HG03039 (cell line): ENCODE data around the gene CAMK2A.

Experiments
- ATAC-seq: cut with Tn5 transposase; IDR thresholded peaks from one replicate; pipeline ENCODE4 v1.9.1; 2021; ENCODE audit warnings: mild to moderate bottlenecking, moderate library complexity; ENCODE audit not compliant: unreplicated experiment

The CAMK2A gene

DNA sequence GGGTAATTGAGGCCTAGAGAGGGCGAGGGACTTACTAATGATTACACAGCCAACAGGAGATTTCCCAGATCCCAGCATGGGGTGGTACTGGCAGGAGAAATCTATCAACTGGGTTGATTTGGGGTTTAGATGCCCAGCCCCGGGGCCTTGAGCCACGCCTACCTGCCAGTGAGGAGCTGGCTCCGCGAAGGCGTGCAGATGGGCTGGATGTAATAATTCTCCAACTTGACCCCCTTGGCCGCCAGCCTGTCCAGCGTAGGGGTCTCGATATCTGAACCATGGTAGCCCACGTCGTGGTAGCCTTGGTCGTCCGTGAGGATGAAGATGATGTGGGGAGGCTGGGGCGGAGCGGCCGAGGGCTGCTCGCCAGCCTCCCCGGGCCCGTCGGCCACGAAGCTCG, 12.3 kb upstream of the CAMK2A start:
- no peak for ATAC-seq

DNA sequence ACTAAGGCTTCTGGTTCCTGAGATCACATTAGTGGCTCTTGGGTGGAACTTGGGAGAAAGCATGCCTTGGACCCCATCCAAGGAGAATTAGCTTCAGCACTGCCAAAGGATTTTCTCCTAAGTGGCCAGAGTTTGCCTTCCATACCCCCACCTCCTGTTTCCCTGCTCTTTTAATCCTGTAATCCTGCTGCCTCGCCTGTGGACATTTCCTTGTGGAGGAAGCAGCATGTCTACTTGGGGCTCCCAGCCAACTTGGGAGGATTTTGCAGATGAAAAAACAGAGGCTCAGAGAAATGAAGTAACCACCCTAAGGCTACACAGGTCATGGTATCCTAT, 11.6 kb upstream of the CAMK2A start:
- ATAC-seq = no peak

DNA sequence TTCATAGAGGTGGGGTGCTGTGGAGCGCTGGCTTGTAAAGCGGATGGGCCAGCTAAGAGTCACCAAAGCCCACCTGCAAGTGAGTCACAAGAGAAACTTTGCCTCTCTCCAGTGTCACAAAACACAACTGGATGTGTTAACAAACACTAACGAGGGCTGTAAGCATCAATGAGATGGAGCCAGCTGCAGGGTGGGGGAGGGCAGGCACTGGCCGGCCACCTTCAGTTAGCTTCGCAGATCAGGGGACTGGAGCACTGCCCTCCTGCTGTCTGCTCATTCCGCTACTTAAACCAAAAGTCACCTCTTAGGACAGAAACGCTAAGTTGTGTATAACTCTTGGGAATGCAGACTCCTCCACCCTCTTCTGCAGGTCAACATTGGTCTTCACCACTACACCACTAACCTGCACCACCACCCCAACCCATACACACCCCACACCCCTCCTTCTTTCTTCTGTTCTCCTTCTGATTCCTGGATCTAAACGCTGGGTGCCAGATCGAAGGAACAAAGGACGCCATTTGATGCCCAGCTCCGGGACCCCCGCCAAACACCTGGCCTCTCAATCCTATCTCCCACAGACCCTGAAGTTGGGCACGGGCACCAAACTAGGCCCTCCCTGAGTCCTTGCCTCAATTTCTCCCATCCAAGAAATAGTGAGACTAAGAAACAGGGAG, 11.1 kb upstream of the CAMK2A start:
- ATAC-seq = no peak

DNA sequence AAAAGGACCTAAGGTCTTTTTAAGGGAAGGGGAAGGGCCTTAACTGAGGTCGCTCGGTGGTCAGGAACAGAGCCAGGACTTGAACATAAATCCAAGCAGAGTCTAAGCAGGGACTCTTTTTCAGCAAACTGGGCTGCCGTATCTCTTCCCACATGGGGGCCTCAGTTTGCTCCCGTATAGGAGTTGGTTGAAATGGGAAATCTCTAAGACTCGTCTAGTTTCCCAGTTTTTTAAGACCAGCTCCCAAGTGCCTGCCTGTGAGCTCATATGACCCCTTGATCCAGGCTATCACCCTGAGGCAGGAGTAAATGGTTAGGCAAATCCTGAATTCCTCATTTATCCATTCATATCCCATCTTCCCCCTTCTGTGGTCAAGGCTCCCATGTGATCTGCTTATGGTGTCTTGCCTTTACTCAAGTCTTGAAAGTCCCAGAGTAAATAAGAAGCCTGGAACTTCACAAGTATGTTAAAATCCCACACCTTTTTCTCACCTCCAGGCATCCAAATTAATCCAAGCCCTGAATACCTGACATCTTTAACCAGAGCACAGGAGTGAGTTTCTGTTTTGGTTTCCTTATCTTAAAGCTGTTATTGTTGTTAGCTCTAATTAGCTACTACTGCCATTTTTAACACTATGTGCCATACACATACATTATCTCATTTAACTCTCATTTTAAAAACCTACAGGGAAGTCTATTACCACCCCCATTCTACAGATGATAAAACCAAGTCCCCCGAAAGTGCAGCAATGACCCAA, 10.2 kb upstream of the CAMK2A start:
- no peak for ATAC-seq

DNA sequence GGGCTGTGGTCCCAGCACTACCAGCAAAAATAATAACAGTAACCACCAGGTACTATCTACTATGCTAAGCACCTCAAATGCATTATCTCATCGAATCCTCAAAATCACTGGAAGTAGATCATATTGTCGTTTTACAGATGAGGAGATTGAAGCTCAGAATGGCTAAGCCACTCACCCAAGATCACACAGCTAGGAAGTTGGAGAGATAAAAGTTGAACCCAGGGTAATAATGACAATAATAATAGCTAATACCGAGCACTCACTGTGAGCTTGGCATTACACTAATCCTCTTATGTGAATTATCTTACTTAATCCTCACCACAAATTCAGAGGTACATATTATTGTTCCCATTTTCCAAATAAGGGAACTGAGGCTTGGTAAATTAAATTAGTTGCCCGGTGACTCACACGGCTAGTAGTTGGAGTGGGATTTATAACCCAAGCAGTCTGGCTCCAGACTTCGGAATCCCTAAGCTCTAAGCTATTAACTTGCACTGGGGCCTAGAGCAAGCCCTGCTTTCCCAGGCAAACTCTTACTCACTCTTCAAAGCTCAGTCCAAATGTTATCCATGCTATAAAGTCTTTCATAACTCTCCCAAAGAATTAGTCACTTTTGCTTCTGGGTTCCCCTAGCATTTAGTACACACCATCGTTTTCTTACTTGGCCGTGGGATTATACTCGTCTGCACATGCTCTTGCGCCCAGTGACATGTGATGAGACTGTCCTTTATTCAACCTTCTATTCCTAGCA, 9.3 kb upstream of the CAMK2A start:
- no peak for ATAC-seq

GRCh38 chr5:150297934-150298595, 8.5 kb upstream of the CAMK2A start:
- no peak for ATAC-seq

DNA sequence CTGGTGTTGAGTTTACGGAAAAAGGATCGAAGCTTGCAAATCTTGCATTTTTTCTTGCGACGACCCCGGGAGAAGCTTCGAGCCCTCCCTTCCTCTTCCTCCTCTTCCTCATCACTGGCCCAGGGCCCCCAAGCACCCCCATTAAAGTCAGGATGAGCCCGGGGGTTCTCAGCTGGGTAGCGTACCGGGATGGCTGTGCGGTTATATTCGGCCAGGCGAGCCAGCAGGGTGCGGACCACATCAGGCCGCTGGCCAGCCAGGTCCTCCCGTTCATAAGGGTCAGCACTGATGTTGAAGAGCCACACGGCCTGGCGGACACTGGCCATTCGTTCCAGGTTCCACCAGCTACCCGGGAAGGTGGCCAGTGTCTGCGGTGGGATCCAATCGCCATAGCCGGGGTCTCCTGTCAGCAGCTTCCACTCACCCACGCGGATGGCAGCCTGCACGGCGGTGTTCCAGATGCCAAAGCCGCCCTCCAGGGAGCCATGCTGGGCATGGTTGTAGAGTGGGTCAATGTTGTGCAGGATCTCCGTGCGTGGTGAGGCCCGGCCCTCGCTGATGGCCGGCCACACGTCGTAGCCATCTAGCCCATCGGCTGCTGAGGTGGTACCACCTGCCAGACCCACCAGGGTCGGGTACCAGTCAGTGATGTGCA, 7.8 kb upstream of the CAMK2A start:
- no peak for ATAC-seq

GRCh38 chr5:150296496-150296895, 6.9 kb upstream of the CAMK2A start:
- ATAC-seq = no peak

DNA sequence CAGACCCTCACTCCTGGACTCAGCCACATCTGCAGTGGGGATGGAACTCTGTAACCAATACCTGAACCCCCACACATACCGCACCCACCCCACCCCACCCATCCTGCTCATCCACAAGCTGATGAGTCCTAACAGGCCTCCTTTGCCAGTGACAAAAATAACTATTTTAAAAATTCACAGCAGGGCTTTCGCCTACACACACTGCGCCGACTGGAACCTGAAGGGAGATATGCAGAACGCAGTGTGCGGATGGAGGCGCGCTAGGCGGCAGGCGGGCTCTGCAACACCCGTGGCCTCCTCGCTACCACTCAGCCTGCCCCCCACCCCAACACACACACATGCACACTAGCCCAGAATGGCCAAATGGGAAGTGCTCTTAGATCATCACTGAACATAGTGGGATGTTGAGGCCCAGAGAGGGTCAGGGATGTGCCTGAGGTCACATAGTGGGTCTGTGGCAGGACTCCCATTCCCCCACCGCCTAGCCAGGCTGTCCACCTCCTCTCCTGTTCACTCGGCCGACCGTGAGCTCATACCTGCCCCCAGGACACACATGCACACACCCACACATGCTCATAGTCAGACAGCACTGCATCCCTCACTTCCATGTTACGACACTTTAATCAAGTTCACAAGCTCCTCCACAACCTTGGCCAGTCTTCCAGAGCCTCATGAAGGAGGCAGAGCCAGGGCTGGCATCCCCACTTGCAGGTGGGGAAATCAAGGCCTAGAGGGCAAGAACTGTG, 6.3 kb upstream of the CAMK2A start:
- ATAC-seq = no peak

DNA sequence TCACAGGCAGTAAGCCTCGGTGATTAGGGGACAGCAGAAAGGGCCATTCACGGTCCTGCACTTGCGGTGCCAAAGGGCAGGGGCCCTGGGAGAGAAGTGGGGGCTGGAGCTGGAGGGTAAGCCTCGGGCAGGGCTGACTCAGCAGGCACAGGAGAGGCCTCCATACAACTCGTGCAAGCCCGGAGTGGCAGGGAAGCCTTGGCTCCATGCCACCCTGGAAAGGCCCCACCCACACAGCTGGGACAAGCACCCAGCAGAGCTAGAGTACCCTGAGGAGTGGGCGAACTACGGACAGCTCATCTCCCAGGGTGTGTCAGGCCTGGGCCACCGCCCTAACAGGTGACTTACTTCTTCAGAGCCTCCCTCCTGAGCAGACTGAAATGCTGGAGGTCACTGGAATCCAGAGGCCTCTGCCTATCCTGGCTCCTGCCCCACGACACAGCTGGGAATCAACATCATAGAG, 5.6 kb upstream of the CAMK2A start:
- ATAC-seq = no peak

DNA sequence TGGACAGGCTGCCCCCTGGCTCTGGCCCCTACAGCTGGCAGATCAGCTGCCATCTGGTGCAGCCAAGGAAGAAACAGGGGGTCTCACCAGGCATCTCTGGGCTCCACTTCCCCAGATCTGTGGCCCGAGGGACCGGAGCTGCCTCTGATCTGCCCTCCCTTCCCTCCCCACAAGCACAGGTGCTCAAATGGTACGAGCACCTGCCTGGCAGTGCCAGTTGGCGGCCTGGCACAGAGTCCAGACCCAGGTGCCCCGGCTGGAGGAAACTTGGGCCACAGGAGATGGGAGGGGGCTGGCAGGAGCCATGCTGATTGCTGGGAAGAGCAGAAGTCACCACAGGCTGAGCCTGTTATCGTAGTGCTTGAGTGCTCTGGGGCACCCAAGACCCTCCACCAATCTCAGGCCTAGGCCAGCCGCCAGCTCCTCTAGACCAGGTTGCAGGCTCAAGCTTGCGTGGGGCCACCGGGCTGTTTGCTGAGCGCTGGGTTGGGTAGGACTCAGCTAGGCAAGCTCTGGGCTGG, 5.0 kb upstream of the CAMK2A start:
- no peak for ATAC-seq

GRCh38 chr5:150293091-150293941, 3.7 kb upstream of the CAMK2A start:
- ATAC-seq = no peak

- ATAC-seq = no peak
Measured at GRCh38 chr5:150291388-150292385, 2.1 kb upstream of the CAMK2A start.

DNA sequence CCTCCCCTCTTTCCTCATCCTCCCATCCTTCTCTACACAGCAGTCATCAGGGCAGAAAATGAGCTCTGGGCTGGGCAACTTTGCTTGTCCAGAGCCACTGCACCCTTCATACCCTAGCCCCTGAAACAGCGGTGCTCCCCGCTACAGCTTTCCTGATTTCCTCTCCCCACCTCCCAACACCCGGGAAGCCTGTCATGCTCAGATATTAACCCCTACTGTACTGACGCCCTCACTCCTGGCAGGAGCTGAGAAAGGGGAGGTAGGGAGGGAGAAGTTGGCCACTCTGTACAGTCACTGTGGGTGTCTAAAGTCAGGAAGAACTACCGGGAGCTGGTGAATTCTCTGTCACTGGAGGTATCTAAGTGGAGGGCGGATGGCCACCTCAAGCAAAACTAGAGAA, 782 bp downstream of the CAMK2A start:
- no peak for ATAC-seq

DNA sequence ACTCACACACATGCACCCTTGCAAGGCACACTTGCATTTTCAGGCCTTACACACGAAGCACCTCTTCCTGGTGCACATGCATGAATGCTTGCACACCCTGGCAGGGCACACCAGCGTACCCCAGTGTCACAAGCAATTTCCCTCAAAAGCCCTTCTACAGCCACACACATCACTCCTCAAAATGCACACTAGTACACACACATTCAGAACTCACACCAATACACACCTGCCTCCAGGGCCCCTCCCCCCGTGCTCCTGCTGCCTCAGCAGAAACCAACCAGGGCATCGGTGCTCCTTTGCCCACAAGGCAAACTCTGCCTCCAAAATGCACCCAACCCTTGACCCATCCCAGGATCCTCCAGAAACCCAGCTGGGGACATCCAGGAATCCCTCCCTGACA, 1.2 kb downstream of the CAMK2A start:
- ATAC-seq = no peak

GRCh38 chr5:150286820-150287219, 2.8 kb downstream of the CAMK2A start:
- ATAC-seq = no peak

DNA sequence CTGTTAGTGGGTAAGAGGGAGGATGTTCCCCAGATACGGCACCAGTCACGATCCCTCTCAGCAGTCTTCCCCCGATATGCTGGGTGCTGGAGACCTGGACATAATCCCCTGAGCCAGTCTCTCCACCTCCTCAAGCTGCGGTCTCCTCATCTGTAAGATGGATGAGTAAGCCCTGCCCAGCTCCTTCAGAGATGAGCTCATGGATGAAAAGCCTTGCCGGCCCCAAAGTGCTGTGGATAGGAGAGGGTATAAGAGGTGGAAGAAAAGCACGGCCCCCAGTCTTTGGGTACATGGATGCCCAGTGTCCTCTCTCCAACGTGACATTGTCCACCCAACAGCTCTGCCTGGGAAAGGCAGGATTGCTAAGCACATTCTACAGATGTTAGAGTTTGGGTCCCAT, 4.5 kb downstream of the CAMK2A start:
- ATAC-seq = no peak

DNA sequence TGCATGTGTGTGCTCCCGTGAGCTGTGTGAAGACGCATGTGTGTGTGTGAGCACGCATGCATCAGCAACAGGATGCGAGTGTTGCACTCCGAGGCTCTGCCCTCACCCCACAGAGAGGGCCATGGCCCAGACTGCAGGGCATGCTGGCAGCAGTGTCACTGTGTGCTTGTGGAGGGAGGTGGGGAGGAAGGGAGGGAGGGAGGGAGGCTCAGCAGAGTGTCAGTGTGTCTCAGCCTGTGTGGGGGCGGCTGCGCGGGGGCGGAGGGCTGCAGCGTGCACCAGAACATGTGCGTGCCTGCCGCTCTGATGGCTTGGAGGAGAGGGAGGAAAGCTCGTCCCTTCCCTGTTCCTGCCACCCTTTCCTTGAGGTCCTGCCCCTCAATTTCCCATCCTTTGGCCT, 5.3 kb downstream of the CAMK2A start:
- no peak for ATAC-seq
